ENCODE results near the gene TFAP2B.

TFAP2B gene

DNA sequence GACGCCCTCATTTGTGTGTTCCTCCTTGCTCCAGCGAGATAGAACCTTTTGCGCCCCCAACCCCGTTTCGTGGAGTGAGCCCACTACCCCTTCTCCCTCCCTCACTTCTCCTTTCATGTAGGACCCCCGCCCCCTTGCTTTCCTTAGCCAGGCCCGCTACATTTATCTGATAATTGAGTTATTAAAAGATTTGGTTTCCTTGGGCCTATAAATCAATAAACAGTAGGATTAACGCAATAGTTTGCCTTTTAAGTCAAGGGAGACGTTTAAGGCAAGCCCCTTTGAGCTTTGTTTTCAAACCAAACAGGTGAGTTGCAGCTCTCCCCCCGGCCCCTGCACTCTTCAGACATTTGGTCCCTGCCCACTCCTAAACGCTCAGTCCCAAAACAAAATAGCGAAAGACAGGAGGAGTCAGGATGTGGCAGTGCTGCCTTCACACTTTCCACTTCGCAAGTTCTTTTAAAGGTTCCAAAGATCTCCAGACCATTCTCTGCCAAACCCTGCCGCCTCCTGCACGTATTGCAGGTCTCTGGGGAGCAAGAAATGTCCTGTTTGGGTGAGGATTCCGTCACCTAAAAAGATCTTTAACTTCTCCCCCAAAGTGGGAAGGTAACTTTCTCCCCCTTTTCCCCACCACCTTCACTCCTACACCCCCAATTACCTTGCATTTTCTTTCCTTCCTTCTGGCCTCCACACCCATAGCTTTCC, 27.6 kb downstream of the TFAP2B start:
- H3K4me3 ChIP-seq (ENCODE audit: low read depth, low read length), result no peak overlapping the region
- DNase-seq (ENCODE audit: low read depth), result no peak
- TF ChIP-seq POLR2A (IDR thresholded peaks at IDR 0.05; ENCODE audit: extremely low read depth, insufficient read length), result no peak
- TF ChIP-seq MYC (IDR thresholded peaks at IDR 0.05; ENCODE audit: low read depth, low read length), result no peak
- TF ChIP-seq, protein P1, sequence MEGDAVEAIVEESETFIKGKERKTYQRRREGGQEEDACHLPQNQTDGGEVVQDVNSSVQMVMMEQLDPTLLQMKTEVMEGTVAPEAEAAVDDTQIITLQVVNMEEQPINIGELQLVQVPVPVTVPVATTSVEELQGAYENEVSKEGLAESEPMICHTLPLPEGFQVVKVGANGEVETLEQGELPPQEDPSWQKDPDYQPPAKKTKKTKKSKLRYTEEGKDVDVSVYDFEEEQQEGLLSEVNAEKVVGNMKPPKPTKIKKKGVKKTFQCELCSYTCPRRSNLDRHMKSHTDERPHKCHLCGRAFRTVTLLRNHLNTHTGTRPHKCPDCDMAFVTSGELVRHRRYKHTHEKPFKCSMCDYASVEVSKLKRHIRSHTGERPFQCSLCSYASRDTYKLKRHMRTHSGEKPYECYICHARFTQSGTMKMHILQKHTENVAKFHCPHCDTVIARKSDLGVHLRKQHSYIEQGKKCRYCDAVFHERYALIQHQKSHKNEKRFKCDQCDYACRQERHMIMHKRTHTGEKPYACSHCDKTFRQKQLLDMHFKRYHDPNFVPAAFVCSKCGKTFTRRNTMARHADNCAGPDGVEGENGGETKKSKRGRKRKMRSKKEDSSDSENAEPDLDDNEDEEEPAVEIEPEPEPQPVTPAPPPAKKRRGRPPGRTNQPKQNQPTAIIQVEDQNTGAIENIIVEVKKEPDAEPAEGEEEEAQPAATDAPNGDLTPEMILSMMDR (IDR thresholded peaks at IDR 0.05; ENCODE audit: low read depth, low read length), result no peak
- TF ChIP-seq, protein P2, sequence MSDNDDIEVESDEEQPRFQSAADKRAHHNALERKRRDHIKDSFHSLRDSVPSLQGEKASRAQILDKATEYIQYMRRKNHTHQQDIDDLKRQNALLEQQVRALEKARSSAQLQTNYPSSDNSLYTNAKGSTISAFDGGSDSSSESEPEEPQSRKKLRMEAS (IDR thresholded peaks at IDR 0.05; ENCODE audit: low read depth, low read length), result no peak

DNA sequence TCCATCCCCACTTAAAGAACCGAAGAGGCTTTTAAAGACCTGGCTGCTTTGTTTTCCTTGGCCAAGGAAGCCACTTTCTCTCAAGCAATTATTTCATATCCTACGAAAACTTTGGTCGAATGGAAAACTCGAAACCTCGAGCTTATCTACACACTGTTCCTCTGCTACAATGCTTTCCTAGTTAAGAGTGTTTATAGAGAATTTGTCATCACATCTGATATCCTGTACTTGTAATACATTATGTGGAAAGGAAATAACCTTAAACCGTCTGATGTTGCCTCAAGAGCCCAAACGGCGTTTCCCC, 28.1 kb downstream of the TFAP2B start:
- TF ChIP-seq MYC (IDR thresholded peaks at IDR 0.05; ENCODE audit: low read depth, low read length), result no peak
- TF ChIP-seq POLR2A (IDR thresholded peaks at IDR 0.05; ENCODE audit: extremely low read depth, insufficient read length), result no peak
- TF ChIP-seq, protein P2 (IDR thresholded peaks at IDR 0.05; ENCODE audit: low read depth, low read length), result no peak
- TF ChIP-seq, protein P1 (IDR thresholded peaks at IDR 0.05; ENCODE audit: low read depth, low read length), result no peak
- H3K4me3 ChIP-seq (ENCODE audit: low read depth, low read length), result no peak overlapping the region
- DNase-seq (ENCODE audit: low read depth), result no peak

DNA sequence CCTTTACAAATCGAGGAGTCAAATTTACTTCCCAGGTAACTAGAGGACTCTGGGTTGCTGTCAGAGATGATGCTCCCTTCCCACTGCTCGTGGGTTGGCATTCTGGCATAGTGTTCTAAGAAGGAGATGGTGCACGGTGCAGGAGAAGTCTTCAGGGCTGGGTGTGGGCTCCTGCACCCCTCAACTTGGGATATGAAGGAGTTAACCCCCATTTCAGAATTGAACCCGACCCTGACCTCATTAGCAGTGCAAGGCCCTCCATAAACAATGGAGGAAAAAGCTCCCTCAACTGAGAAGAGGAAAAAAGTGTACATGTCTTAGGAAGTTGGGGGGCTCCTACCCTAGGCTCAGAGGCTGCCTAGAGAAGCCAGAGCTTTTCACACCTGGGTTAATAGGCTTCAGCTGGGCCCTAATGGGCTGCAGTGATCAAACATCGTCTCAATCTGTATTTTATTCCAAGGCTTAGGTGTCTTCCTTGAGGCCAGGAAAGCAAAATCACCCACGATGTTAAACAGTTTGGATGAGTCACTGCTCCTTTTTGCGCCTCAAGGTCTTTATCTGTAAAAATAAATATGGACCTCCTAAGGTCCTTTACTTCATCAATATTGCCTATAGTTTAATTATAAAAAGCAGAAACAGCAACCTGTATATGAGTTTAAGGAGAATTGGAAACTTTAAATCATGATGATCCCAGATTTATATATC, 29.4 kb downstream of the TFAP2B start:
- TF ChIP-seq, protein P1 (IDR thresholded peaks at IDR 0.05; ENCODE audit: low read depth, low read length), result no peak
- TF ChIP-seq MYC (IDR thresholded peaks at IDR 0.05; ENCODE audit: low read depth, low read length) (no peak), POLR2A (IDR thresholded peaks at IDR 0.05; ENCODE audit: extremely low read depth, insufficient read length) (no peak)
- TF ChIP-seq, protein P2 (IDR thresholded peaks at IDR 0.05; ENCODE audit: low read depth, low read length), result no peak
- no peak overlapping the region for H3K4me3 ChIP-seq (ENCODE audit: low read depth, low read length)
- no peak for DNase-seq (ENCODE audit: low read depth)

DNA sequence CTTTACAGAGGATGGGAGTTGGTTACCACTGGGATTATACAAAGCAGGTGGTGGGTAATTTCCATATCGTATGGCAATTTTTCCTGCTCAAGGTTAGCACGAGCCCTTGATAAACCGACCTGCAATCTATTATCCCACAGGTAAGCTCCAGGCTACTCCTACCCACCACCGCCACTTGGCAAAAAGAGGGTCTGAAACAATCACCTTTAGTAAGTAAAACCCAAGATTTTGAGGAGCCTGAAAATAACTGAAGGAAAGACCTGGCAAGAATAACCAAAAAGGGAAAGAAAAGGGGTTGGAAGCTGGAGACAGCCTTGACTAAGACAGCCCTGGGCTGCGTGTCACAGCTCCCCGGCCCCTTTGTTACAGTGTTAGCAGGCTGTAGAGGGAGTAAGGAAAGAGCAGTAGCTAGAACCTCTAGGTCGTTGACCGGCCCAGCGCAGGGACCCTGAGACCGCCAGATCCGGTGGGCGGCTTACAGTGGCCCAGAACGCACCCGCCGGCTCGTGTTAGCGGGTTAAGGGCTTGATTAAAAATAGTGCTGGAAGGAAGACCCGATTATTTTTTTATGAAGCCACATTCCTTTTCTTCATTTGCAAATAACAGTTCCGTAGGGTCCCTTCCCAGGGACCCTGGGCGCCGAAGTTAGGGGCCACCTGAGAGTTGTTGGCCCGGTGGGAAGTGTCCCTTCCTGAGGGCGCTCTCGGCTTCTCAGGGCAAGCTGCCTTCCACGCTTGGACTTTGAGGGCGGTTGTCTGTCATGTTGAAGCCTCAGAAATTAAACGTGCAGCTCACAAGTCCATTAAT, 30.5 kb downstream of the TFAP2B start:
- TF ChIP-seq, protein P2 (IDR thresholded peaks at IDR 0.05; ENCODE audit: low read depth, low read length), result no peak
- no peak for TF ChIP-seq POLR2A (IDR thresholded peaks at IDR 0.05; ENCODE audit: extremely low read depth, insufficient read length)
- TF ChIP-seq MYC (IDR thresholded peaks at IDR 0.05; ENCODE audit: low read depth, low read length), result no peak
- TF ChIP-seq, protein P1 (IDR thresholded peaks at IDR 0.05; ENCODE audit: low read depth, low read length), result no peak
- H3K4me3 ChIP-seq (ENCODE audit: low read depth, low read length), result no peak overlapping the region
- DNase-seq (ENCODE audit: low read depth), result no peak

DNA sequence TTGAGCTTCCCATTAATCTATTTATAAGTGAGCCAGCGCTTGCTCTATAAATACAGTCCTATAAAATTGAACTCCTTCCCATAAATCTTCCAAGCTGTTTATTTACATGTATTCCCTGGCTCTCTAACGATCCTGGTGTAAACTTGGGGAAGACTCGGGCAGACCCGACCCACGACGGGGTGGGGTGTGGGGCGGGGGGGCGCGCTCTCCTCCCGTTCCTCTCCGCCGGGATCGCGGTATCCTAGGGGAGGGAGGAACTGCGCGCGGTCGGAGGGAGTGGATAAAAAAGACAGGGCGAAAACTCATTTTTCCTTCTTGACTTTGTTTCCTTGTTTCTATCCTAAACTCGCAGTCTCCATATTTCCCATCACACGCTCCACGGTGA, 31.1 kb downstream of the TFAP2B start:
- no peak for DNase-seq (ENCODE audit: low read depth)
- no peak overlapping the region for H3K4me3 ChIP-seq (ENCODE audit: low read depth, low read length)
- TF ChIP-seq MYC (IDR thresholded peaks at IDR 0.05; ENCODE audit: low read depth, low read length), result no peak
- TF ChIP-seq, protein P2 (IDR thresholded peaks at IDR 0.05; ENCODE audit: low read depth, low read length), result no peak
- TF ChIP-seq, protein P1 (IDR thresholded peaks at IDR 0.05; ENCODE audit: low read depth, low read length), result no peak
- TF ChIP-seq POLR2A (IDR thresholded peaks at IDR 0.05; ENCODE audit: extremely low read depth, insufficient read length), result no peak
